ENCODE data around the gene TULP3. TPM values are rescaled to one million over a fixed set of nuclear protein-coding genes. Genes with fewer than 3 reads are reported as not detected.

The TULP3 gene
- total RNA-seq, 2 experiments from 2014 or later = 10.7 to 11.0 TPM

DNA sequence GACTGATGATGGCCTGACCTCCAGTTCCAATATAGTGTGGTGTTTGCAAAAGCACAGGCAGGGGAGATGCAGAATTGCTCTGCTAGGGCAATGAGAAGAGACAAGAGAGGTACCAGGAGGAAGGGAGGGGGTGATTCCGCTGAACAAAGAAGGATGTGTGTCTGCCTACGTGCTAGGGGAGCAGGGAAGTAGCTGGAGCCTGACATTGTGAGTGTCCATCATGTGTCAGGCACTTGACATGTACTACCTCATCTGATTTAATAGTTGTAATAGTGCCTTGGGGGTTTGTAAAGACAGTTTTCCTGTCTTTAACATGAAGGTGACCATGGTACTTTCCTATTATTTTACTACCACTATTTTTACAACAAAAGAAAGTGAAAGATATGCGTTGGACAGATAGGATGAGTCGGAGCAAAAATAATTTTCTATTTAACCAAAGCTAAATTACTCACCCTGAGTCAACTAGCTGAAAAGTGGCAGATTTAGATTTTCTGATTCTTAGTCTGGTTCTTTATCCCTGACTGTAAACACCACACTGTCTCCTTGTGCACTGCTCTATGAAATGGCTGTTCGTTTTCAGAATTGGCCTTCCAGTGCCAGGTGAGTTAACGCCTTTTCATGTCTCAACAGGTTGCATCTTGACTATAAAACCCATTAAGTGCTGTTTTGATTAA, 34.8 kb downstream of the TULP3 start:
- H3K4me3 ChIP-seq (ENCODE audit: low read depth, low read length, poor library complexity, severe bottlenecking) = no peak overlapping the region
- H2AFZ ChIP-seq (ENCODE audit: low read length) = no peak overlapping the region
- no peak for DNase-seq (ENCODE audit: low spot score)
- no peaks in the 10 kb centered on the region for H3K9me2 ChIP-seq (ENCODE audit: insufficient read depth, low read length)
- ChIA-PET POLR2A (no interaction called here), CTCF (ENCODE audit: unreplicated experiment) (interaction anchor here (0.7 kb wide), 1 partner anchor 12 kb away, joined by 3 read pairs; no protein-coding TSS in a partner anchor)
- H3K27ac ChIP-seq (ENCODE audit: low read depth, low read length, poor library complexity, severe bottlenecking) = no peak overlapping the region
- intact Hi-C loops (cut with micrococcal nuclease; ENCODE audit: unreplicated experiment) = no loop called here
- TF ChIP-seq EZH2phosphoT487 (IDR thresholded peaks at IDR 0.05; ENCODE audit: borderline replicate concordance, low read depth, low read length) = no peak
- TF ChIP-seq, protein P1, sequence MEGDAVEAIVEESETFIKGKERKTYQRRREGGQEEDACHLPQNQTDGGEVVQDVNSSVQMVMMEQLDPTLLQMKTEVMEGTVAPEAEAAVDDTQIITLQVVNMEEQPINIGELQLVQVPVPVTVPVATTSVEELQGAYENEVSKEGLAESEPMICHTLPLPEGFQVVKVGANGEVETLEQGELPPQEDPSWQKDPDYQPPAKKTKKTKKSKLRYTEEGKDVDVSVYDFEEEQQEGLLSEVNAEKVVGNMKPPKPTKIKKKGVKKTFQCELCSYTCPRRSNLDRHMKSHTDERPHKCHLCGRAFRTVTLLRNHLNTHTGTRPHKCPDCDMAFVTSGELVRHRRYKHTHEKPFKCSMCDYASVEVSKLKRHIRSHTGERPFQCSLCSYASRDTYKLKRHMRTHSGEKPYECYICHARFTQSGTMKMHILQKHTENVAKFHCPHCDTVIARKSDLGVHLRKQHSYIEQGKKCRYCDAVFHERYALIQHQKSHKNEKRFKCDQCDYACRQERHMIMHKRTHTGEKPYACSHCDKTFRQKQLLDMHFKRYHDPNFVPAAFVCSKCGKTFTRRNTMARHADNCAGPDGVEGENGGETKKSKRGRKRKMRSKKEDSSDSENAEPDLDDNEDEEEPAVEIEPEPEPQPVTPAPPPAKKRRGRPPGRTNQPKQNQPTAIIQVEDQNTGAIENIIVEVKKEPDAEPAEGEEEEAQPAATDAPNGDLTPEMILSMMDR (conservative IDR thresholded peaks at IDR 0.05; ENCODE audit: low read length) = no peak
- H3K4me1 ChIP-seq (ENCODE audit: insufficient read depth, low read length, poor library complexity, severe bottlenecking) = no peaks in the 10 kb centered on the region
- H3K36me3 ChIP-seq (ENCODE audit: insufficient read depth, low read length) = peaks cover 19% of the 10 kb centered on the region
- H3K9me3 ChIP-seq (ENCODE audit: low read length) = no peaks in the 10 kb centered on the region
- BruUV-seq (replicated peaks) = no TSS peak
- no peaks in the 10 kb centered on the region for H3K79me2 ChIP-seq (ENCODE audit: insufficient read depth, low read depth, low read length)
- no peak overlapping the region for H3K4me2 ChIP-seq (ENCODE audit: low read length)
- H4K20me1 ChIP-seq (ENCODE audit: insufficient read depth, low read length) = no peaks in the 10 kb centered on the region

DNA sequence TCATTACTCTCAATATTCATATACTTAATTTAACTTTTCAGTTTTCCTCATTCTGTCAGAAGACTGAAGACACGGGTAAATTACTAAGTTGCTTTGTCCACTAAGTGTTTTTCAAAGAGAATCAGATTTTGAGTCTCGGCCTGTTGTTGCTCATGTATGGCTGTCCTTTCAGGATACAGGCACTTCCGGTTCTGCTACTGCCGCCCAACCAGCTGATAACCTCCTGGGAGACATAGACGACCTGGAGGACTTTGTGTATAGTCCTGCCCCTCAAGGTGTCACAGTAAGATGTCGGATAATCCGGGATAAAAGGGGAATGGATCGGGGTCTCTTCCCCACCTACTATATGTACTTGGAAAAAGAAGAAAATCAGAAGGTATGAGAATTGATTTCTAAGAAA, 40.2 kb downstream of the TULP3 start:
- ChIA-PET POLR2A (no interaction called here), CTCF (ENCODE audit: unreplicated experiment) (no interaction called here)
- DNase-seq (ENCODE audit: low spot score) = no peak
- no peaks in the 10 kb centered on the region for H3K9me3 ChIP-seq (ENCODE audit: low read length)
- intact Hi-C loops (cut with micrococcal nuclease; ENCODE audit: unreplicated experiment) = no loop called here
- no peaks in the 10 kb centered on the region for H3K9me2 ChIP-seq (ENCODE audit: insufficient read depth, low read length)
- TF ChIP-seq, protein P1 (conservative IDR thresholded peaks at IDR 0.05; ENCODE audit: low read length) = no peak
- TF ChIP-seq EZH2phosphoT487 (IDR thresholded peaks at IDR 0.05; ENCODE audit: borderline replicate concordance, low read depth, low read length) = no peak
- no peak overlapping the region for H3K4me2 ChIP-seq (ENCODE audit: low read length)
- no TSS peak for BruUV-seq (replicated peaks)
- no peak overlapping the region for H2AFZ ChIP-seq (ENCODE audit: low read length)
- H3K4me3 ChIP-seq (ENCODE audit: low read depth, low read length, poor library complexity, severe bottlenecking) = no peak overlapping the region
- H3K79me2 ChIP-seq (ENCODE audit: insufficient read depth, low read depth, low read length) = no peaks in the 10 kb centered on the region
- no peaks in the 10 kb centered on the region for H3K4me1 ChIP-seq (ENCODE audit: insufficient read depth, low read length, poor library complexity, severe bottlenecking)
- no peaks in the 10 kb centered on the region for H4K20me1 ChIP-seq (ENCODE audit: insufficient read depth, low read length)
- H3K27ac ChIP-seq (ENCODE audit: low read depth, low read length, poor library complexity, severe bottlenecking) = no peak overlapping the region
- H3K36me3 ChIP-seq (ENCODE audit: insufficient read depth, low read length) = 0 out of 2 replicates have a peak, but pooled peaks cover 3% of the 10 kb centered on the region

DNA sequence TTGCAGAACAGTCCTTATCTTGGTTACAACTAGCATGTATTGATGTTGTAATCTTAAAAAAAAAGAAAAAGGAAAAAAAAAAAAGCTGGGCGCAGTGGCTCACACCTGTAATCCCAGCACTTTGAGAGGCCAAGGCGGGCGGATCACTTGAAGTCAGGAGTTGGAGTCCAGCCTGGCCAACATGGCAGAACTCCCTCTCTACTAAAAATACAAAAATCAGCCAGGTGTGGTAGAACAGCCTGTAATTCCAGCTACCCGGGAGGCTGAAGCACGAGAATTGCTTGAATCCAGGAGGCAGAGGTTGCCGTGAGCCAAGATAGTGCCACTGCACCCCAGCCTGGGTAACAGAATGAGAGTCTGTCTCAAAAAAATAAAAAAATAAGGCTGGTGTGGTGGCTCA, 42.9 kb downstream of the TULP3 start:
- POLR2A ChIA-PET = no interaction called here
- CTCF ChIA-PET (ENCODE audit: unreplicated experiment) = no interaction called here
- Histone ChIP-seq H2AFZ (ENCODE audit: low read length) (no peak overlapping the region), H3K36me3 (ENCODE audit: insufficient read depth, low read length) (0 out of 2 replicates have a peak, but pooled peaks cover 3% of the 10 kb centered on the region), H4K20me1 (ENCODE audit: insufficient read depth, low read length) (no peaks in the 10 kb centered on the region), H3K4me3 (ENCODE audit: low read depth, low read length, poor library complexity, severe bottlenecking) (no peak overlapping the region), H3K9me2 (ENCODE audit: insufficient read depth, low read length) (no peaks in the 10 kb centered on the region), H3K4me2 (ENCODE audit: low read length) (no peak overlapping the region), H3K79me2 (ENCODE audit: insufficient read depth, low read depth, low read length) (no peaks in the 10 kb centered on the region), H3K4me1 (ENCODE audit: insufficient read depth, low read length, poor library complexity, severe bottlenecking) (no peaks in the 10 kb centered on the region), H3K9me3 (ENCODE audit: low read length) (no peaks in the 10 kb centered on the region), H3K27ac (ENCODE audit: low read depth, low read length, poor library complexity, severe bottlenecking) (no peak overlapping the region)
- no TSS peak for BruUV-seq (replicated peaks)
- no peak for TF ChIP-seq EZH2phosphoT487 (IDR thresholded peaks at IDR 0.05; ENCODE audit: borderline replicate concordance, low read depth, low read length)
- TF ChIP-seq, protein P1 (conservative IDR thresholded peaks at IDR 0.05; ENCODE audit: low read length) = no peak
- DNase-seq (ENCODE audit: low spot score) = no peak
- intact Hi-C loops (cut with micrococcal nuclease; ENCODE audit: unreplicated experiment) = no loop called here
